DMS79 (cell line): Measurements from ENCODE around the gene ARID4B.

Source experiments
- DNase-seq: peaks from one replicate; lab custom pipeline; 2025; lab: John Stamatoyannopoulos, UW

Gene ARID4B

DNA sequence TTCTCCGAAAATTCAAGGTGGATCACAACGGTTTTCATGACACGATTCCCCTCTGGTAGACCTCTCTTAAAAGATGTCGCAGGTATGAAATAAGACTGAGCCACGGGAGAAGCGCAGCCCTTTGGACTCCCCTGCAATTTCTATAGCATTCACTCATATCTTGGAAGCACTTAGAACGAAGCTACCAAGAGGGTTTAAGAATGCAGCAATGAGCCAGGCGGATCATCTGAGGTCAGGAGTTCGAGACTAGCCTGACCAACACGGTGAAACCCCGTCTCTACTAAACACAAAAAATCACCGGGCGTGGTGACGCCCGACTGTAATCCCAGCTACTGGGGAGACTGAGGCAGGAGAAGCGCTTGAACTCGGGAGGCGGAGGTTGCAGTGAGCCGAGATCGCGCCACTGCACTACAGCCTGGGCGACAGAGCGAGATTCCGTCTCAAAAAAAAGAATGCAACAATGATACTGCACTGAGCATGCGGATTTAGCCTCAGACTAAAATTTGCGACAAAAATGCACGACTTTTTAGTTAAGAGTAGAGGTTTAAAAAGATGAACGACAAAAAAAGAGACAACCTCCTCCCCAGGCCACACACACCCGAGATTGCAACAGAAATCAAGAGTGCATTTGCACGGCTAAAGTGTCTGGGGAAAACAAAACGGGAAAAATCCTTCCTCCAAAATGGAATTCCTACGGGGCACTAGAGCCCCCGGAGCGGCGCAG lies 200.1 kb downstream of the ARID4B start:
- DNase-seq = no peak

DNA sequence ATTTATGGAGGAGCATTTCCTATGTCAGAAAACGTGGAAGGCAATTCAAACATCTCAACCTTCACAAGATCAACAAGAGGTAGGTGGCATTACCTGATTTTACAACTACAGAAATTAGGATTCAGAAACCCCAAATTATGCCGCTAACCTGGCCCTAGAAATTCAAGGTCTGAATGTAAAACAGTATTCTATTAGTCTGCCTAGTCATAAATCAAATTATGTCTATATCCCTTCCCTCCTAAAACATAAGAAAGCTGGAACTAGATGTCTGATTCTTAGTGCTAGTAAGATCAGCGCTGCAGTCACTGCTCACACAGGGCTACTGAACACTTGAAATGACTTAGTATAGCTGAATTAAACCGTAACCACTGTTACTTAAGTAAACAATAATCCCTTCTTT lies 200.8 kb downstream of the ARID4B start:
- DNase-seq = no peak

DNA sequence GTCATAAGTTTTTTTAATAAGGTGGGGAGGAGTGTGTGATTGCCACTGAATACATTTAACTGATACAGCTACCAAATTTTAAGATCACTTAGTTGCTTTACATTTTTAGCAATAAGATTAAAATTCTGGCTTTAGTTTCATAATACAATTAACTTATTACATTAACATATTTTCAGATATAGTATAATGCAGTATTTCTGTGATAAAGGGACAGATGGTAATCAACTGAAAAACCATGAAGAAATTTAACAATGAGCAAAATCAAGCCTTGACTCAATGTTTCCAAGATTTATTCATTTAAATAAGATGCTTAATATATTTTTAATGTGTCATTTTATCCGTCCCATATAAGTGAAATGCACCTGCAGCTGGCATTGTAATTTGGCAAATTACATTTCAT lies 203.3 kb downstream of the ARID4B start:
- DNase-seq = no peak

DNA sequence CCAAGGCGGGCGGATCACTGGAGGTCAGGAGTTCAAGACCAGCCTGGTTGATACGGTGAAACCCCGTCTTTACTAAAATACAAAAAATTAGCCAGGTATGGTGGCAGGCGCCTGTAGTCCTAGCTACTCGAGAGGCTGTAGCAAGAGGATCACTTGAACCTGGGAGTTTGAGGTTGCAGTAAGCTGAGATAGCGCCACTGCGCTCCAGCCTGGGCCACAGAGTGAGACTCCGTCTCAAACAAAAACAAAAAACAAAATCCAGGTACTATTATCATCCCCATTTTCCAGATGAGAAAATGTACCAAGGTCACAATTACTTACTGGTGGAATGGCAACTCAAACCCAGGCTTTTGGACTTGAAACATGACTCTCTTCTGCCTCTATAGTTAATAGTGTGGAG lies 203.9 kb downstream of the ARID4B start:
- DNase-seq = no peak

DNA sequence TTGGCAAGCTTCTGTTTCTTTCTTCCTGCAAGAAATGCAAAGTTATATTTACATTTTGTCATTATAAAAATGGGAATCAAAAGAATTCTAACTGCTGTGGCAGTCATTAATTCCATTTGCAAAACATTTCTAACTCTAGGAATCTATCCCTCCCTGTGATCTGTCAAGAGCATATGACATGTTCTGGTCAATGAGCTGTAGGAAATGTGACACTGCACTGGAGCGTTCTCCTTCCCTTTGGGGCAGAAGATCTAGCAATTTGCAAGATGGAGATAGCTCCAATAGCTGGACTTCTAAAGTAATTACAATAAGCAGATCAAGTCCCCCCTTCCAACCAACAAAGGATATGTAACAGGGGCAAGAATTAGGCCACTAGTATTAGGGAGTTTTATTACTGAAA lies 205.6 kb downstream of the ARID4B start:
- DNase-seq = no peak
